CD4-positive, alpha-beta T cell treated with Interleukin-21 for 1 hour (primary cell): ENCODE measurements around the gene AGAP5.
"Not testable (repeated sequence)": the region's sequence is repeated elsewhere in the genome, so short reads cannot be mapped to it uniquely, and the experiment has no call there.

ENCODE experiments used
- DNase-seq: peaks from one replicate; pipeline ENCODE4 v3.0.0-alpha.2; 2020

Gene AGAP5

DNA sequence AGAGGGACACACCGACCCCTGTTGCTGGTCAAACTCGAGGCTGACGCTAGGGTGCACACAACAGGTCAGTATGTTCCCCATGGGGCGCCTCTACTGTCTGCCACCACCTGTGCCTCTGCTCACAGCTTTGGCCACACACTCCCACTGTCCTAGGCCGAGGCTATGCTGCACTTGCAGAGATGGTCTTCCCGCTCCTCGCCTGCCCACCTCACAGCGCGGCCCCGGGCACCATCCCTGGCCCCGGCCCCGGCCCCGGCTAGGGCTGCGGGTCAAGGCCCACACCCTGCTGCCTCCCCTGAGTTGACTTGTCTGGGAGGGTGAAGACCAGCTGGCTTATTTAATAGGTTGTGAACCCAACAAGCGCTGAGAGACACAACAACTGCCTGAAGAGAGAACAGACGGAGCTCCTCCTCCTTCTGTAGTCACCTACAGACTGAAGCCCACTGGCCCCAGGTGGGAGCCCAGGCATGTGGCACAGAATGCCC lies at the start of gene AGAP5:
Gene AGAP5 (minus strand): TSS at position 435 of the 485 bp plus-strand sequence. CDS start 354 bp downstream, at position 81.
- not testable (repeated sequence) for DNase-seq

- DNase-seq = no peak
Observed at GRCh38 chr10:73746721-73747120, 48.8 kb upstream of the AGAP5 start.

- peak; percentile 60 for DNase-seq
Observed at GRCh38 chr10:73744664-73744975, 46.7 kb upstream of the AGAP5 start.

- DNase-seq = peak; percentile 96
Observed at GRCh38 chr10:73743905-73744663, 46.2 kb upstream of the AGAP5 start, which contains the start of gene SEC24C. TSS of gene SEC24C (plus strand) at chr10:73744372. CDS start at chr10:73746833, 2,461 bp downstream.

DNA sequence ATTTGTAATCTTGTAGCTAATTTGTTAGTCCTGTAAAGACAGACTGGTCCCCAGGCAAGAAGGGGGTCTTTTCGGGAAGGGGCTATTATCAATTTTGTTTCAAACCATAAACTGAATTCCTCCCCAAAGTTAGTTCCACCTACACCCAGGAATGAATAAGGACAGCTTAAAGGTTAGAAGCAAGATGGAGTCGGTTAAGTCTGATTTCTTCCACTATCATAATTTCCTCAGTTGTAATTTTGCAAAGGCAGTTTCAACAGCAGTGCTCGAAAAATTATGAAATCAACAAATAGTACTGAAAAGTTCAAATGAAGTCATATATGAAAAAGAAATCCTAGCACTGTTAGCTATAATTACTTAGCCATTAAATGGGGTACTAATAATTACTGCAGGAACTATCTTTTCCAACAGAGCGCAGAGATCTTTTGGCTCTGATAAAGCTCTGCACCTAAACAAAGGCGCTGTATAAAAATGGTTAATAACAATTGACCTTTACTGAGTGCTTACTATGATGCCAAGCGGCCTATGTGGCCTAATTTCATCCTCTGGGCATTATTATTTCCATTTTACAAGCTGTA lies 45.5 kb upstream of the AGAP5 start:
- no peak for DNase-seq

DNA sequence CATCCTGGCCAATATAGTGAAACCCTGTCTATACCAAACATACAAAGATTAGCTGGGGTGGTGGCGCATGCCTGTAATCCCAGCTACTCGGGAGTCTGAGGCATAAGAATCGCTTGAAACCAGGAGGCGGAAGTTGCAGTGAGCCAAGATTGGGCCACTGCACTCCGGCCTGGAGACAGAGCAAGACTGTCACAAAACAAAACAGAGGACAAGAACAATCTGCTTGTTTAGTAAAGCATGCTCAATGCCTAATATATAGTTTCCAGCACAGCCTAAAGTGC lies 44.5 kb upstream of the AGAP5 start:
- DNase-seq = no peak

DNA sequence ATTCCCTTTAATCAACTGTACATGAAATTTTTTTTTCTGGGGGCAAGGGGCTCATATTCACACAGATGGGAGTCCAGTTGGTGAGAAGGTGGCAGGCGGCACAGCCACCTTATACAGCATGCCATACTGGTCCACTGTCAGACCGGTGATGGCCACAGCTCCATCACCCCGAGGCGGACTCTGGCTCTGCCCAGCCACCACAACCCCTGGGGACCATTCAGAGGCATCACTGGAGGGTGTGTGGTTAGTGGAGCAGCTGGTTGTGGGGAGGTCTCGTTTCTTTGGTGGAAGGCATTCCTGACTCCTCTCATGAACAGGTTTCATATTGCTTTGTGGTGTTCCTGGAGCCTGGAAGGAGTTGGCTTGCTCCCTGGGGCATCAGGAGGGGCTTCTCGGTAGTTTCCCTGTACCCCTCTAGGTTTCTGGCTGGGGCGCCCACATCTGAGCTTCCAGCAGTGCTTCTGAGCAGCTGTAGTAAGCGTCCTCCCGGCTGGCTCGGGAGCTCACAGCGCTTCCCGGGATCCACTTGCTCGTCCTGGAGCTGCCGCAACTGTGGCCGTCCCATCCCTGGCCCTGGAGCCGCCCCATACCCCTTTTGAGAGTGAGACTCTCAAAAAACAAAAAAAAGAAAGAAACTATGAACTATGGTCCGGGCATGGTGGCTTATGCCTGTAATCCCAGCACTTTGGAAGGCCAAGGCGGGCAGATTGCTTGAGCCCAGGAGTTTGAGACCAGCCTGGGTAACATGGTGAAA lies 42.8 kb upstream of the AGAP5 start:
- DNase-seq = not testable (repeated sequence)

DNA sequence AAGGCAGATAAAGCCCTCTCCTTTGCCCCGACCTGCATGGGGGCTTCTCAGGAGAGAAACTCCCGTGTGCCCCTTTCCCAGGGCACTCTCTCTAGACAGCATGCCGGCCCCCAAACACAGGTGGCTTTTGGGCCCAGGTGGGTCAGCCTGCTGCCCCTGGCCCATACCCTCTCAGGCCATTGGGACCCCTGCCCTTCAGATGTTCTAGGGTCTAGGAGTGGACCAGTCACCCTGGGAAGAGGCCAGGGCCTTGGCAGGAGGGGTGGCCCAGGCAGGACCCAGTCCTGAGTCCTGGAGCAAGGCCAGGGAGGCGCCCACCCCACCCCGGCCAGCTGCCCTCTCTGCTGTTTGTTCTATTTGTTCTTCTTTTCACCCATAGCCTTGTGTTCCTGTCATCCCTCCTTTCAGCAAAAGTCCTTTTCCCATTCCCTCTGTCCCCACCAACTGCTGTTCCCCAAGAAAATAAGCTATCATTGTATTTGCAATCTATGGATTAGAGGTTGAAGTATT lies 36.9 kb upstream of the AGAP5 start:
- DNase-seq = no peak

- DNase-seq = no peak
Observed at GRCh38 chr10:73734028-73734720, 36.3 kb upstream of the AGAP5 start.

- DNase-seq = no peak
Observed at GRCh38 chr10:73732931-73733623, 35.2 kb upstream of the AGAP5 start.

DNA sequence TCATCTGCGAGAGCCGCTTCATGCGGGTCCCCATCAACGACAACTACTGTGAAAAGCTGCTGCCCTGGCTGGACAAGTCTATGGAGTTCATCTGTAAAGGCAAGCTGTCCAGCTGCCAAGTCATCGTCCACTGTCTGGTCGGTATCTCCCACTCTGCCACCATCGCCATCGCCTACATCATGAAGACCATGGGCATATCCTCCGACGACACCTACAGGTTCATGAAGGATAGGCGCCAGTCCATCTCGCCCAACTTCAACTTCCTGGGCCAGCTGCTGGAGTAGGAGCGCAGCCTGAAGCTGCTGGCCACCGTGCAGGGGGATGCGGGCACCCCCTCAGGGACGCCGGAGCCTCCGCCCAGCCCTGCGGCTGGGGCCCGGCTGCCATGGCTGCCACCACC lies 34.5 kb upstream of the AGAP5 start:
- no peak for DNase-seq

DNA sequence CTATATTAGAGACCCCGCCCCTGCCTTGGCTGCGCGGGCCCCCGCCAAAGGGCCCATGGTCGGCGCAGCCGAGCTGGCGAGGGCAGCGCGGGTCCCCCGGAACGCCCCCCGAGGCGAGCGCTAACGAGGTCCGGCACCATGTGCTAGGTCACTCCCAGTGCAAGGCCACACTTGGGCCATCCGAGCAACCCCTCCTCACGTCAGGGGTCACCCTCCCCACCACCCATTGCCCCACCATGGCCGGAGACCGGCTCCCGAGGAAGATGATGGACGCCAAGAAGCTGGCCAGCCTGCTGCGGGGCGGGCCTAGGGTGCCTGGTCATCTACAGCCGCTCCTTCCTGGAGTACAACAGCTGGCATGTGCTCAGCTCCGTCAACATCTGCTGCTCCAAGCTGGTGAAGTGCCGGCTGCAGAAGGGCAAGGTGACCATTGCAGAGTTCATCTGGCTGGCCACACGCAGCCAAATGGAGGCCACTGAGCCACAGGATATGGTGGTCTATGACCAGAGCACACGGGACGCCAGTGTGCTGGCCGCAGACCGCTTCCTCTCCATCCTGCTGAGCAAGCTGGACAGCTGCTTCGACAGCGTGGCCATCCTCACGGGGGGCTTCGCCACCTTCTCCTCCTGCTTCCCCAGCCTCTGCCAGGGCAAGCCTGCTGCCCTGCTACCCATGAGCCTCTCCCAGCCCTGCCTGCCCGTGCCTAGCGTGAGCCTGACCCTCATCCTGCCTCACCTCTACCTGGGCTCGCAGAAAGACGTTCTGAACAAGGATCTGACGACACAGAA lies 33.9 kb upstream of the AGAP5 start:
- no peak for DNase-seq

DNA sequence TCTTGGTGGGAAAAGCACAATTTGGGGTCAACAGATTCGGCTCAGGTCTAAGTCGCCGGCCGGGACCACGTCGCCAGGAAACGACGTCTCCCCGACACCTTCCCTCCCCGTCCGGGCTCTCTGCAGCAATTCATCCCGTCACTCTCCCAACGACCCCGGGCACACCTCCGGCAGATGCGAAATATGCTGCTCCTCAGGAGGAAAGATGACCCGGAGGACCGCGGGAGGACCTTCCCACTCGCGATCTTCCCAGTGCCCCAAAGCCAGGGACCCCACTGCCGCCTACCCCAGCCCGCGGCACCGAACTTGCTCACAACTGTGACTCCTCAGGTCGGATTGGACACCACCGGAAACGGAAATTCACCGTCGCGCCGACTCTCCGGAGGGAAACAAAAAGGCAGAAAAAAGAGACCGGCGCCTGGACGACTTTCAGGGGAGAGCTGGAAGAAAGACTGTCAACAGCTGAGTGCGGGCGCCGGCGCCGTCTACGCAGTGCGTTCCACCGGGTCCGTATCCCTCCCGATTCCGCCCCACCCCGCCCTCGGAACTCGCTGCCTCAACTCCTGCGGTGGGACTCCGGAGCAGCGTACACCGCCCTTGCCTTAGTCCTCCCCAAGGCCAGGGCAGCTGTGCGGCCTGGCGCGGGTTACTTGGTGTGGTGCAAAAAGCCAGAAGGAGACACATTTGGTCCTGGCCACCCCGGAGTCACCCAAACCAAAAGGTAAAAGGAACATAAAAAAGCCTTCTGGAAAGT lies 32.4 kb upstream of the AGAP5 start:
- peak; percentile 93 for DNase-seq

DNA sequence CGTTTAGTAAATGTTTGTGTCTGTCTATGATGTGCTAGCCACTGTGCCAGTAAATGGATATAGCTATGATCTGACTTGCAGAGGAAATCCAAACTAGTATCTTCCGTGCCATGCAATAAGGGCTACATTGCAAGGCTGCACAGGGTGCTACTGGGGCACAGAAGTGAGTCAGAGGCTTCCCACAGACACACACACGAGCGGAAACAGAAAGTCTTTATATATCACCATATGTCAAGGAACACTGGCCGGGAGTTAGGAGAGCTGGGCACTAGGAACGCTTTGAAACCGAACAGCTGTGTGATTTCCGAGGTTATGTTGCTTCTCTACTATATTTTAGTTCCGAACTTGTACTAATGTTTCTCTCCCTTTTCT lies 31.9 kb upstream of the AGAP5 start:
- peak; percentile 44 for DNase-seq

- DNase-seq = no peak
Observed at GRCh38 chr10:73723516-73723915, 25.6 kb upstream of the AGAP5 start.

DNA sequence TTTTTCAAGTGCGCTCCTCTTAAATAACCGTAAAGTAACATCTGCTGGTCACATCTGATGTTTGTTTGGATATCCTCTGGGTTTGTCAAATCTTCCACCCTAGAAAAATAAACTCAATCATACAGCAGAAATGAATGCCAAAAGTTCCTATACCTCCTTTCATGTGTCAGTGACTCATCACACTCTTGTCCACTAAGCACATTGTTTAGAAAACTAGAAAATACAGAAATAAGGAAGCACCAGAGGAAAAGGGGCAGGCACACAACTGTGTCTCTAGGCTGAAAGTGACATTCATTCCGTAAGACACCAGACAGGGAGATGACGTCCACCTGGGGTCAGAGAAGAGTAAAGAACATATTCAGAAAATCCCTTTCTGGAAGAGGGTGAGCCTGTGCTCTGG lies 22.7 kb upstream of the AGAP5 start:
- not testable (repeated sequence) for DNase-seq

DNA sequence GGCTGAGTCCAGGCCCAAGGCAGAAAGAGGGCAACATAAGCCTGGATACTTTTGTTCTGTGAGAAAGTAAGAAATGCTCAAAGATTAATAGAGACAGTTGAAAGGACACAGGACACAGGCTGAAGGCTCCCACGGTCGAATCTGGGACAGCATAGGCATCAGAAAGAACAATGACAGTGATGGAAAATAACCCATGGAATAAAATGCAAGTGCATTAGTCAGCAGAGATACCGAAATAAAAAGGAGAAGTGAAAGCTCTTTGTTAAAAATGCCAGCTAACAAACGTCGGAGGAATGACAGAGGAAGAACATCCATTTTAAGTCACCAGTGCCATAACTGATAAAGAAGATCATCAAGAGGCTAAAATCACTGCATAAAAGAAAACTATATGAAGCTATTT lies 19.6 kb upstream of the AGAP5 start:
- no peak for DNase-seq

DNA sequence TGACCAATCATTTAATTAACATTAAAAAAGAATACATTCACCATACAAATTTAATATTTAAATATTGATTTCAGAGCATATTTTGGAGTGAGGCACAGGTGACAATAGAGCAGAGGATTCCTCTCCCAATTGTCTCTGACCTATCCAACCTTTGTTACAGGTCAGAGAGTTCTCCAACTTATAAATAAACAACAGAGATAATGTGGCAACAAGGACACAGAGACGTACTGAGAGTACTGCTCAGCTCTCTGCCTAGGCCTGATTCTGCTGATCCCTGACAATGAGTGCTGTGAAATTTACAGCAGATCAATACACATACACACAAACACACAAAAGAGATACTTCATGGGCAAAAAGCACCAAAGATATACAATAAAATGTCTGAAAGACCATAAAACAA lies 18.3 kb upstream of the AGAP5 start:
- no peak for DNase-seq

DNA sequence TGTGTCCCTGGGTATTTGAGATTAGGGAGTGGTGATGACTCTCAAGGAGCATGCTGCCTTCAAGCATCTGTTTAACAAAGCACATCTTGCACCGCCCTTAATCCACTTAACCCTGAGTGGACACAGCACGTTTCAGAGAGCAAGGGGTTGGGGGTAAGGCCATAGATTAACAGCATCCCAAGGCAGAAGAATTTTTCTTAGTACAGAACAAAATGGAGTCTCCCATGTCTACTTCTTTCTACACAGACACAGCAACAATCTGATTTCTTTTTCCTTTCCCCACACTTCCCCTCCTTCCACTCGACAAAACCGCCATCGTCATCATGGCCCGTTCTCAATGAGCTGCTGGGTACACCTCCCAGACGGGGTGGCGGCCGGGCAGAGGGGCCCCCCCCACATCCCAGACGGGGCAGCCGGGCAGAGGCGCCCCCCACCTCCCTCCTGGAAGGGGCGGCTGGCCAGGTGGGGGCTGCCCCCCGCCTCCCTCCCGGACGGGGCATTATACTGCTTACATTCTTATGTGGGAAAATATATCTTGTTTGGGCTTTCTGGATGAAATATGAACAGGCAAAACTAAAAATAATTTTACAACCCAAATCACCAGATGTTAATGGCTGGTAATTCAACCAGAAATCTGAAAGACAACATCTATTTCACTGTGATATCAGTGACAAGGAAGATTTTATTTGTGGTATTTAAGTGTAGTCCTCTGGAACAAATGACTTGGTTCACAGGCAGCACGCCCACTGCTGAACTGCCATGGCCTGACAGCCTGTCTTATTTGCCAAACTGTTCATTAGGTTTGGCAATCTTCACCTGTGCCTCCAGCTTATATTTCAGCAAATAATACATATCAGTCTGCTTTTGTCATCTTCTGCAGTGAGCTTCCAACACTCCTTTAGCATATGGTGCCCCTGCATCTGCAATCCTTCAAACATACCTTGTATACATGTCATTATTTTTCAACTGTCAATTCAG lies 17.6 kb upstream of the AGAP5 start:
- not testable (repeated sequence) for DNase-seq

- DNase-seq = not testable (repeated sequence)
Observed at GRCh38 chr10:73714483-73714882, 16.6 kb upstream of the AGAP5 start.
